K562 (cell line): ENCODE measurements around the gene TPBGL.

Source experiments
- BCL6 ChIP-seq: fragments of 250-450 bp; sonication (Bioruptor Pico); IDR thresholded peaks from 2 replicates; pipeline ENCODE4 v1.4.0; 2020
- CTCF ChIP-seq, 3 experiments: IDR thresholded peaks in 2 of 3; conservative IDR thresholded peaks in 1 of 3; 2 replicates each; pipeline ENCODE4 v1.5.1; 2011 to 2012; ENCODE audit warnings: low read length in 3 of 3, mild to moderate bottlenecking in 3 of 3, control low read depth in 2 of 3, improper control_type of control experiment in 1 of 3, inconsistent platforms in 1 of 3, low read depth in 1 of 3, mixed read lengths in 1 of 3, moderate library complexity in 1 of 3; ENCODE audit not compliant: insufficient read depth in 2 of 3
- HCFC1 ChIP-seq: IDR thresholded peaks from 2 replicates; pipeline ENCODE4 v1.6.1; 2012; ENCODE audit warnings: low read depth, low read length, improper control_type of control experiment
- ZFP30 ChIP-seq: fragments of 250-450 bp; sonication (Bioruptor Pico); IDR thresholded peaks from 2 replicates; pipeline ENCODE4 v1.8.0; 2022; ENCODE audit warnings: moderate library complexity, mild to moderate bottlenecking, inconsistent platforms, borderline replicate concordance
- ZFPM2 ChIP-seq: fragments of 250-450 bp; sonication (Bioruptor Pico); IDR thresholded peaks from 2 replicates; pipeline ENCODE4 v1.5.1; 2022; ENCODE audit warnings: mild to moderate bottlenecking
- ZNF274 ChIP-seq: IDR thresholded peaks from 2 replicates; pipeline ENCODE4 v1.6.1; 2011; ENCODE audit warnings: low read depth, mild to moderate bottlenecking, low read length, moderate library complexity, borderline replicate concordance
- TF ChIP-seq, protein P1 (sequence below): sonication (generic); formaldehyde crosslinking; IDR thresholded peaks from 2 replicates; pipeline ENCODE4 v1.8.0; 2022; ENCODE audit warnings: mild to moderate bottlenecking, missing genetic modification reagents
- TF ChIP-seq, protein P2 (sequence below): sonication (generic); formaldehyde crosslinking; IDR thresholded peaks from 2 replicates; pipeline ENCODE4 v1.8.0; 2022; ENCODE audit warnings: missing genetic modification reagents, mild to moderate bottlenecking, moderate library complexity, borderline replicate concordance

DNA sequence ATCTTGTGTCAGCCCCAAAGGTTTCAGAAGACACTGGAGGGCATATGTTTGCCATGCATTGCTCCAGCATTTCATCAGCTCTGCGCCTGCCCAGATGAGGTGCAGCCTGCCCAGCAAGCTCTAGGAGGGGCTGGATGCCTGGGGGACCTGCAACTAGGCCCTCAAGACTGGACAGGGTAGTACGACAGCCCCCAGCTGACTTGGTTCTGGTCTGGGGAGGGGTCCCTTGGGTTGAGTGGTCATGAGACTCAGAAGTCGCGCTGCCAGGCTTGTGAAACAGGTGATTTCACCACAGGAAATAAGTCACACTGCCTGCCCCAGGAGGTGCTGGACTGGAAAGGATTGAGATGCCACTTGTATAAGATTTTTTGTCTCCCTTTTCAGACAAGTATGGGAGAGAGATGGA lies 23.4 kb downstream of the TPBGL start:
- TF ChIP-seq, protein P1, sequence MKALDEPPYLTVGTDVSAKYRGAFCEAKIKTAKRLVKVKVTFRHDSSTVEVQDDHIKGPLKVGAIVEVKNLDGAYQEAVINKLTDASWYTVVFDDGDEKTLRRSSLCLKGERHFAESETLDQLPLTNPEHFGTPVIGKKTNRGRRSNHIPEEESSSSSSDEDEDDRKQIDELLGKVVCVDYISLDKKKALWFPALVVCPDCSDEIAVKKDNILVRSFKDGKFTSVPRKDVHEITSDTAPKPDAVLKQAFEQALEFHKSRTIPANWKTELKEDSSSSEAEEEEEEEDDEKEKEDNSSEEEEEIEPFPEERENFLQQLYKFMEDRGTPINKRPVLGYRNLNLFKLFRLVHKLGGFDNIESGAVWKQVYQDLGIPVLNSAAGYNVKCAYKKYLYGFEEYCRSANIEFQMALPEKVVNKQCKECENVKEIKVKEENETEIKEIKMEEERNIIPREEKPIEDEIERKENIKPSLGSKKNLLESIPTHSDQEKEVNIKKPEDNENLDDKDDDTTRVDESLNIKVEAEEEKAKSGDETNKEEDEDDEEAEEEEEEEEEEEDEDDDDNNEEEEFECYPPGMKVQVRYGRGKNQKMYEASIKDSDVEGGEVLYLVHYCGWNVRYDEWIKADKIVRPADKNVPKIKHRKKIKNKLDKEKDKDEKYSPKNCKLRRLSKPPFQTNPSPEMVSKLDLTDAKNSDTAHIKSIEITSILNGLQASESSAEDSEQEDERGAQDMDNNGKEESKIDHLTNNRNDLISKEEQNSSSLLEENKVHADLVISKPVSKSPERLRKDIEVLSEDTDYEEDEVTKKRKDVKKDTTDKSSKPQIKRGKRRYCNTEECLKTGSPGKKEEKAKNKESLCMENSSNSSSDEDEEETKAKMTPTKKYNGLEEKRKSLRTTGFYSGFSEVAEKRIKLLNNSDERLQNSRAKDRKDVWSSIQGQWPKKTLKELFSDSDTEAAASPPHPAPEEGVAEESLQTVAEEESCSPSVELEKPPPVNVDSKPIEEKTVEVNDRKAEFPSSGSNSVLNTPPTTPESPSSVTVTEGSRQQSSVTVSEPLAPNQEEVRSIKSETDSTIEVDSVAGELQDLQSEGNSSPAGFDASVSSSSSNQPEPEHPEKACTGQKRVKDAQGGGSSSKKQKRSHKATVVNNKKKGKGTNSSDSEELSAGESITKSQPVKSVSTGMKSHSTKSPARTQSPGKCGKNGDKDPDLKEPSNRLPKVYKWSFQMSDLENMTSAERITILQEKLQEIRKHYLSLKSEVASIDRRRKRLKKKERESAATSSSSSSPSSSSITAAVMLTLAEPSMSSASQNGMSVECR = no peak
- TF ChIP-seq BCL6 (CRISPR knock-in tag) = no peak
- no peak for TF ChIP-seq HCFC1
- no peak for TF ChIP-seq CTCF (IDR thresholded peaks at IDR 0.05 in 2 of 3, conservative IDR thresholded peaks at IDR 0.05 in 1 of 3; ENCODE audit: insufficient read depth in 2 of 3, low read depth in 1 of 3, low read length in 3 of 3)
- TF ChIP-seq, protein P2, sequence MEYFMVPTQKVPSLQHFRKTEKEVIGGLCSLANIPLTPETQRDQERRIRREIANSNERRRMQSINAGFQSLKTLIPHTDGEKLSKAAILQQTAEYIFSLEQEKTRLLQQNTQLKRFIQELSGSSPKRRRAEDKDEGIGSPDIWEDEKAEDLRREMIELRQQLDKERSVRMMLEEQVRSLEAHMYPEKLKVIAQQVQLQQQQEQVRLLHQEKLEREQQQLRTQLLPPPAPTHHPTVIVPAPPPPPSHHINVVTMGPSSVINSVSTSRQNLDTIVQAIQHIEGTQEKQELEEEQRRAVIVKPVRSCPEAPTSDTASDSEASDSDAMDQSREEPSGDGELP (CRISPR knock-in tag) = no peak
- no peak for TF ChIP-seq ZNF274
- no peak for TF ChIP-seq ZFPM2
- TF ChIP-seq ZFP30 (CRISPR knock-in tag) = no peak
